ENCODE measurements around the gene CDHR1.

CDHR1 gene

GRCh38 chr10:84173501-84173929, 20.8 kb upstream of the CDHR1 start, which contains the start of gene GPR15LG:
Gene GPR15LG, plus strand, starts transcription at chr10:84173801. Its CDS starts 51 bp downstream, at chr10:84173852.
- peak within 1 kb of the TSS; percentile 76 for H3K4me3 ChIP-seq (ENCODE audit: low read depth, low read length)
- no peak for TF ChIP-seq CTCF (IDR thresholded peaks at IDR 0.05; ENCODE audit: insufficient read depth, low read depth, low read length, missing control alignments)
- peak; percentile 48 for DNase-seq (ENCODE audit: low read depth)

GRCh38 chr10:84175436-84175835, 18.9 kb upstream of the CDHR1 start:
- DNase-seq (ENCODE audit: low read depth) = no peak
- no peak overlapping the region for H3K4me3 ChIP-seq (ENCODE audit: low read depth, low read length)
- TF ChIP-seq CTCF (IDR thresholded peaks at IDR 0.05; ENCODE audit: insufficient read depth, low read depth, low read length, missing control alignments) = no peak

GRCh38 chr10:84176351-84176750, 18.0 kb upstream of the CDHR1 start:
- no peak for TF ChIP-seq CTCF (IDR thresholded peaks at IDR 0.05; ENCODE audit: insufficient read depth, low read depth, low read length, missing control alignments)
- no peak for DNase-seq (ENCODE audit: low read depth)
- H3K4me3 ChIP-seq (ENCODE audit: low read depth, low read length) = no peak overlapping the region

- no peak overlapping the region; the same call in 1 of the 2 replicates for H3K4me3 ChIP-seq (ENCODE audit: low read depth, low read length)
- DNase-seq (ENCODE audit: low read depth) = no peak
- no peak for TF ChIP-seq CTCF (IDR thresholded peaks at IDR 0.05; ENCODE audit: insufficient read depth, low read depth, low read length, missing control alignments)
Observed at GRCh38 chr10:84176836-84177474, 17.4 kb upstream of the CDHR1 start.

GRCh38 chr10:84177541-84178141, 16.7 kb upstream of the CDHR1 start:
- H3K4me3 ChIP-seq (ENCODE audit: low read depth, low read length) = peak overlapping the region; percentile 11
- no peak for TF ChIP-seq CTCF (IDR thresholded peaks at IDR 0.05; ENCODE audit: insufficient read depth, low read depth, low read length, missing control alignments)
- peak; percentile 78 for DNase-seq (ENCODE audit: low read depth)

- no peak overlapping the region for H3K4me3 ChIP-seq (ENCODE audit: low read depth, low read length)
- TF ChIP-seq CTCF (IDR thresholded peaks at IDR 0.05; ENCODE audit: insufficient read depth, low read depth, low read length, missing control alignments) = no peak
- no peak for DNase-seq (ENCODE audit: low read depth)
Observed at GRCh38 chr10:84178160-84178609, 16.2 kb upstream of the CDHR1 start.

All from GM12865 (cell line).